HCT116 (cell line): ENCODE measurements around the gene TRMT1. TPM values are rescaled to one million over a fixed set of nuclear protein-coding genes. Genes with fewer than 3 reads are reported as not detected.

Experiments used
- ATAC-seq: fragments of 200-7000 bp; cut with Tn5 transposase; 2 replicates; pipeline ENCODE4 v1.9.1; 2020; ENCODE audit warnings: mild to moderate bottlenecking, moderate library complexity
- BruUV-seq: library from RNA; stranded (reverse); fragments of 400-500 nt; replicated peaks from 2 replicates; lab custom pipeline; 2021; lab: Mats Ljungman, UMichigan
- CTCF ChIA-PET: fragments of 300-600 bp; sonication (Branson Sonifier 250); formaldehyde crosslinking; loops from one replicate; lab custom pipeline; 2021; ENCODE audit warnings: antibody characterized with exemption; lab: Charles Lee
- POLR2A ChIA-PET: fragments of 300-600, 350-600 bp; sonication (Branson Sonifier 250); formaldehyde crosslinking; loops from one replicate; lab custom pipeline; 2021; ENCODE audit warnings: antibody characterized with exemption; lab: Charles Lee
- RAD21 ChIA-PET, 2 experiments: fragments of 300-600 bp; sonication (Branson Sonifier 250); formaldehyde crosslinking; loops; one replicate each; lab custom pipeline; 2023; ENCODE audit warnings: low total read pairs in 2 of 2; ENCODE audit not compliant: uncharacterized antibody in 2 of 2, unreplicated experiment in 2 of 2, low non-redundant PET in 1 of 2; lab: Charles Lee
- DNase-seq: peaks from one replicate; pipeline ENCODE4 v3.0.0-alpha.2; 2010; ENCODE audit warnings: low read depth, low spot score
- H2AFZ ChIP-seq: fragments of 200-600 bp; shearing (Covaris generic), sonication (generic); 2 replicates; pipeline ENCODE4 v1.6.1; 2017; ENCODE audit warnings: low read depth, mixed run types, mixed read lengths, antibody characterized with exemption, low read length; ENCODE audit not compliant: poor library complexity, severe bottlenecking
- H3K27ac ChIP-seq: 2 replicates; pipeline ENCODE4 v1.5.1; 2012; ENCODE audit warnings: low read depth, low read length
- H3K27me3 ChIP-seq: fragments of 200-600 bp; sonication (generic); 2 replicates; pipeline ENCODE4 v1.6.1; 2016; ENCODE audit warnings: mixed run types, low read length, mixed read lengths; ENCODE audit not compliant: insufficient read depth
- H3K36me3 ChIP-seq, 2 experiments: fragments of 200-500 bp in 1 of 2; fragments of 200-600 bp in 1 of 2; sonication (Bioruptor generic) in 1 of 2; sonication (generic) in 1 of 2; 2 replicates each; pipeline versions ENCODE4 v1.5.1 to v1.6.1; 2014 to 2016; ENCODE audit warnings: low read length in 2 of 2, inconsistent platforms in 1 of 2, mixed read lengths in 1 of 2, mixed run types in 1 of 2; ENCODE audit not compliant: insufficient read depth in 2 of 2, control insufficient read depth in 1 of 2
- H3K4me1 ChIP-seq, 2 experiments: fragments of 200-600 bp in 1 of 2; sonication (generic) in 1 of 2; 2 replicates each; pipeline versions ENCODE4 v1.5.1 to v1.6.1; 2012 to 2017; ENCODE audit warnings: low read length in 2 of 2, inconsistent platforms in 1 of 2, mild to moderate bottlenecking in 1 of 2, mixed read lengths in 1 of 2, mixed run types in 1 of 2, moderate library complexity in 1 of 2; ENCODE audit not compliant: insufficient read depth in 2 of 2, control insufficient read depth in 1 of 2
- H3K4me2 ChIP-seq: fragments of 200-600 bp; sonication (generic); 2 replicates; pipeline ENCODE4 v1.6.1; 2017; ENCODE audit warnings: mixed run types, low read length, mixed read lengths
- H3K4me3 ChIP-seq, 2 experiments: fragments of 200-600 bp in 1 of 2; sonication (generic) in 1 of 2; replicated peaks in 1 of 2; 2 replicates each; pipeline ENCODE4 v1.5.1; 2011 to 2016; ENCODE audit warnings: low read length in 2 of 2, control low read depth in 1 of 2, low read depth in 1 of 2, mild to moderate bottlenecking in 1 of 2, mixed read lengths in 1 of 2, mixed run types in 1 of 2
- H3K79me2 ChIP-seq: fragments of 200-600 bp; sonication (generic); 2 replicates; pipeline ENCODE4 v1.6.1; 2017; ENCODE audit warnings: mild to moderate bottlenecking, mixed run types, low read length, moderate library complexity, mixed read lengths; ENCODE audit not compliant: insufficient read depth
- H3K9ac ChIP-seq: fragments of 200-600 bp; sonication (generic); 2 replicates; pipeline ENCODE4 v1.6.1; 2016; ENCODE audit warnings: low read length, mixed read lengths
- H3K9me2 ChIP-seq: fragments of 200-600 bp; sonication (generic), shearing (Covaris generic); 2 replicates; pipeline ENCODE4 v1.6.1; 2017; ENCODE audit warnings: mixed run types, mild to moderate bottlenecking, moderate library complexity; ENCODE audit not compliant: insufficient read depth
- H3K9me3 ChIP-seq, 2 experiments: fragments of 200-500 bp in 1 of 2; fragments of 200-600 bp in 1 of 2; sonication (Bioruptor generic) in 1 of 2; sonication (generic) in 1 of 2; 2 replicates each; pipeline ENCODE4 v1.6.1; 2014 to 2017; ENCODE audit warnings: low read length in 2 of 2, mixed read lengths in 2 of 2, inconsistent platforms in 1 of 2, low read depth in 1 of 2, mild to moderate bottlenecking in 1 of 2, mixed run types in 1 of 2, moderate library complexity in 1 of 2; ENCODE audit not compliant: control insufficient read depth in 1 of 2, insufficient read depth in 1 of 2
- H4K20me1 ChIP-seq: fragments of 200-600 bp; sonication (generic), shearing (Covaris generic); 2 replicates; pipeline ENCODE4 v1.6.1; 2017; ENCODE audit warnings: mixed run types, mild to moderate bottlenecking, moderate library complexity; ENCODE audit not compliant: insufficient read depth
- ATF3 ChIP-seq: IDR thresholded peaks from 2 replicates; pipeline ENCODE4 v1.6.1; 2012
- CEBPB ChIP-seq: IDR thresholded peaks from 2 replicates; pipeline ENCODE4 v1.6.1; 2012; ENCODE audit warnings: low read depth
- ELF1 ChIP-seq: IDR thresholded peaks from 2 replicates; pipeline ENCODE4 v1.6.1; 2012; ENCODE audit warnings: low read depth, borderline replicate concordance
- EZH2phosphoT487 ChIP-seq: fragments of 200-600 bp; IDR thresholded peaks from 2 replicates; pipeline ENCODE4 v1.6.1; 2018; ENCODE audit warnings: antibody characterized with exemption, borderline replicate concordance
- MAX ChIP-seq: IDR thresholded peaks from 2 replicates; pipeline ENCODE4 v1.6.1; 2012
- RAD21 ChIP-seq: IDR thresholded peaks from 2 replicates; pipeline ENCODE4 v1.6.1; 2012; ENCODE audit warnings: low read depth, mild to moderate bottlenecking
- SP1 ChIP-seq: IDR thresholded peaks from 2 replicates; pipeline ENCODE4 v1.6.1; 2012; ENCODE audit warnings: low read depth
- TCF7L2 ChIP-seq: IDR thresholded peaks from 2 replicates; pipeline ENCODE4 v1.7.0; 2011; ENCODE audit warnings: borderline replicate concordance, inconsistent platforms; ENCODE audit not compliant: insufficient read depth, insufficient read length; ENCODE audit errors: extremely low read depth
- YY1 ChIP-seq: IDR thresholded peaks from 2 replicates; pipeline ENCODE4 v1.6.1; 2011; ENCODE audit warnings: low read length, low read depth, moderate library complexity, mild to moderate bottlenecking; ENCODE audit not compliant: insufficient replicate concordance; ENCODE audit errors: extremely low read depth
- ZFX ChIP-seq: fragments of 450-650 bp; IDR thresholded peaks from 2 replicates; pipeline ENCODE4 v1.6.1; 2017
- intact Hi-C: fragments of 100-400 bp; cut with micrococcal nuclease; formaldehyde crosslinking; loops from 2 replicates; pipeline ENCODE4 v1.10.0; 2022
- total RNA-seq: library from RNA; stranded (reverse); gene quantifications from one replicate; pipeline ENCODE4 v1.2.1, GENCODE V29; 2021; ENCODE audit not compliant: unreplicated experiment

The TRMT1 gene
- total RNA-seq, 1 experiment from 2014 or later, result 84.4 TPM

GRCh38 chr19:13115936-13116281 is 631 bp downstream of the TRMT1 start (continued):
- TF ChIP-seq ATF3, result no peak
- TF ChIP-seq RAD21, result no peak
- no peak for TF ChIP-seq EZH2phosphoT487
- no peak for TF ChIP-seq CEBPB
- TF ChIP-seq ELF1, result no peak
- no peak for TF ChIP-seq MAX

- no peak for TF ChIP-seq MAX
- no peak for TF ChIP-seq SP1
- TF ChIP-seq RAD21, result no peak
- TF ChIP-seq YY1, result no peak
- no peak for TF ChIP-seq ZFX
- no peak for TF ChIP-seq TCF7L2
- Histone ChIP-seq H3K9me2 (no peaks in the 10 kb centered on the region), H3K36me3 (peaks cover 8 to 33% of the 10 kb centered on the region in 2 experiments; a peak in 3 of 4 replicates), H3K79me2 (peaks cover 39% of the 10 kb centered on the region), H3K27me3 (no peaks in the 10 kb centered on the region), H3K4me3 (no peak overlapping the region), H3K27ac (no peak overlapping the region), H3K4me2 (no peak overlapping the region), H4K20me1 (no peaks in the 10 kb centered on the region), H3K9ac (no peak overlapping the region), H3K4me1 (peaks cover 9 to 11% of the 10 kb centered on the region in 2 experiments; a peak in 3 of 4 replicates), H3K9me3 (no peaks in the 10 kb centered on the region), H2AFZ (no peak overlapping the region)
- intact Hi-C loops, result no loop called here
- ChIA-PET CTCF (no interaction called here), POLR2A (no interaction called here), RAD21 (no interaction called here)
- DNase-seq (no peak), ATAC-seq (no peak)
- no TSS peak for BruUV-seq
Observed at GRCh38 chr19:13112555-13112954, 4.0 kb downstream of the TRMT1 start.
